ENCODE measurements around the gene EPAS1. TPM values are rescaled to one million over a fixed set of nuclear protein-coding genes. Genes with fewer than 3 reads are reported as not detected.

The EPAS1 gene
- total and polyA plus RNA-seq, 2 of the 8 experiments (the other 6 are each of a cell fraction or from before 2014, with no cell fraction given): 2.0 to 4.9 TPM

GRCh38 chr2:46305187-46305586 lies 8.0 kb downstream of the EPAS1 start:
- CTCF ChIA-PET (ENCODE audit: partially characterized antibody): interaction anchor here (1.3 kb wide), 1 partner anchor 62 kb away, joined by 5 read pairs; no protein-coding TSS in a partner anchor
- no peak overlapping the region; the same call in 1 of the 2 replicates for H3K18ac ChIP-seq (ENCODE audit: extremely low read depth, low read length)
- H2BK12ac ChIP-seq (ENCODE audit: low read depth, low read length): no peak overlapping the region
- H2AK5ac ChIP-seq (ENCODE audit: low read depth, low read length): no peak overlapping the region
- TF ChIP-seq CHD1 (IDR thresholded peaks at IDR 0.05; ENCODE audit: low read depth, low read length) (no peak), RNF2 (IDR thresholded peaks at IDR 0.05; ENCODE audit: borderline replicate concordance, low read depth, low read length, missing control alignments, poor library complexity, severe bottlenecking) (no peak)
- H3K4ac ChIP-seq (replicated peaks; ENCODE audit: insufficient read length, low read depth, low read length): no peak overlapping the region
- H3K9me3 ChIP-seq (ENCODE audit: insufficient read depth in 2 of 2, low read depth in 1 of 2, low read length in 1 of 2): no peaks in the 10 kb centered on the region
- no peaks in the 10 kb centered on the region for H3K79me1 ChIP-seq (ENCODE audit: low read depth, low read length)
- POLR2A ChIA-PET (ENCODE audit: partially characterized antibody): no interaction called here
- no peak overlapping the region for H3K14ac ChIP-seq (ENCODE audit: insufficient read length)
- H3K9ac ChIP-seq (replicated peaks in 1 of 4; ENCODE audit: extremely low read depth in 1 of 4, low read depth in 3 of 4, low read length in 3 of 4): no peak overlapping the region
- no peak overlapping the region for H2BK120ac ChIP-seq (replicated peaks; ENCODE audit: low read depth, low read length)
- no peaks in the 10 kb centered on the region for H3K79me2 ChIP-seq (ENCODE audit: control insufficient read depth in 1 of 2, insufficient read depth in 2 of 2, low read length in 2 of 2)
- no peak overlapping the region for H3K4me3 ChIP-seq (ENCODE audit: extremely low read depth in 1 of 4, insufficient read depth in 2 of 4, low read depth in 3 of 4, low read length in 4 of 4)
- H4K20me1 ChIP-seq (replicated peaks in 1 of 2; ENCODE audit: control insufficient read depth in 1 of 2, insufficient read depth in 2 of 2, low read length in 2 of 2): peaks cover 0 to 1% of the 10 kb centered on the region in 2 experiments
- WGBS, 2 experiments (ENCODE audit: extremely low coverage in 1 of 2, insufficient coverage in 1 of 2, insufficient read length in 1 of 2, insufficient replicate concordance in 2 of 2, low coverage in 1 of 2, low lambda C conversion rate in 2 of 2, missing lambda C conversion rate in 1 of 2): 94% methylated on average over 3 of the region's 3 CpGs; no CpG with 5 or more reads in 1 of the 2 experiments
- H4K5ac ChIP-seq (ENCODE audit: insufficient read length, low read depth, low read length): no peak overlapping the region
- peaks cover 0 to 2% (median 0%) of the 10 kb centered on the region in 4 experiments; a peak in 1 of 8 replicates for H3K36me3 ChIP-seq (ENCODE audit: control insufficient read depth in 2 of 4, insufficient read depth in 4 of 4, low read length in 3 of 4)
- H3K23me2 ChIP-seq (ENCODE audit: low read depth, low read length): no peaks in the 10 kb centered on the region; the same call in 1 of the 2 replicates
- FAIRE-seq: no peak
- DNase-seq (ENCODE audit: low read depth in 1 of 2, low spot score in 2 of 2): no peak
- H4K91ac ChIP-seq (replicated peaks; ENCODE audit: insufficient read length, low read length): no peak overlapping the region
- H3K23ac ChIP-seq (ENCODE audit: insufficient read length): no peak overlapping the region
- no peak overlapping the region for H2BK20ac ChIP-seq (ENCODE audit: low read length)
- no peak overlapping the region for H2BK15ac ChIP-seq (ENCODE audit: low read length)
- no peak overlapping the region for H4K8ac ChIP-seq (ENCODE audit: extremely low read depth, insufficient read depth, low read length)
- no peak overlapping the region for H3K4me2 ChIP-seq (ENCODE audit: insufficient read depth in 1 of 2, low read depth in 2 of 2, low read length in 2 of 2)
- H2BK5ac ChIP-seq (ENCODE audit: low read depth, low read length): no peak overlapping the region
- peaks cover 5 to 17% (median 12%) of the 10 kb centered on the region in 4 experiments for H3K27me3 ChIP-seq (replicated peaks in 1 of 4; ENCODE audit: control insufficient read depth in 3 of 4, extremely low read depth in 1 of 4, insufficient read depth in 3 of 4, low read length in 3 of 4)
- no peak overlapping the region for H2AFZ ChIP-seq (ENCODE audit: low read length)
- H3K4me1 ChIP-seq (replicated peaks in 1 of 4; ENCODE audit: control insufficient read depth in 3 of 4, insufficient read depth in 4 of 4, low read length in 3 of 4): peaks cover 0 to 11% (median 4%) of the 10 kb centered on the region in 4 experiments; a peak in 4 of 7 replicates
- no peak overlapping the region for H3K27ac ChIP-seq (ENCODE audit: low read depth, low read length)
- H3K56ac ChIP-seq (replicated peaks; ENCODE audit: insufficient read length, low read depth, low read length): no peak overlapping the region
